ENCODE results near the gene RASL10A.

- TF ChIP-seq, protein P1, sequence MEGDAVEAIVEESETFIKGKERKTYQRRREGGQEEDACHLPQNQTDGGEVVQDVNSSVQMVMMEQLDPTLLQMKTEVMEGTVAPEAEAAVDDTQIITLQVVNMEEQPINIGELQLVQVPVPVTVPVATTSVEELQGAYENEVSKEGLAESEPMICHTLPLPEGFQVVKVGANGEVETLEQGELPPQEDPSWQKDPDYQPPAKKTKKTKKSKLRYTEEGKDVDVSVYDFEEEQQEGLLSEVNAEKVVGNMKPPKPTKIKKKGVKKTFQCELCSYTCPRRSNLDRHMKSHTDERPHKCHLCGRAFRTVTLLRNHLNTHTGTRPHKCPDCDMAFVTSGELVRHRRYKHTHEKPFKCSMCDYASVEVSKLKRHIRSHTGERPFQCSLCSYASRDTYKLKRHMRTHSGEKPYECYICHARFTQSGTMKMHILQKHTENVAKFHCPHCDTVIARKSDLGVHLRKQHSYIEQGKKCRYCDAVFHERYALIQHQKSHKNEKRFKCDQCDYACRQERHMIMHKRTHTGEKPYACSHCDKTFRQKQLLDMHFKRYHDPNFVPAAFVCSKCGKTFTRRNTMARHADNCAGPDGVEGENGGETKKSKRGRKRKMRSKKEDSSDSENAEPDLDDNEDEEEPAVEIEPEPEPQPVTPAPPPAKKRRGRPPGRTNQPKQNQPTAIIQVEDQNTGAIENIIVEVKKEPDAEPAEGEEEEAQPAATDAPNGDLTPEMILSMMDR (conservative IDR thresholded peaks at IDR 0.05): no peak
- no peak; the same call in 1 of the 2 replicates for TF ChIP-seq ZFX (IDR thresholded peaks at IDR 0.05)
Measured at GRCh38 chr22:29342177-29342576, 26.7 kb upstream of the RASL10A start.

All from C4-2B (cell line).